Measurements from ENCODE around the gene MINPP1.
"Not testable (repeated sequence)": the region's sequence is repeated elsewhere in the genome, so short reads cannot be mapped to it uniquely, and the experiment has no call there.

Gene MINPP1

GRCh38 chr10:87504640-87505365 lies at the start of gene MINPP1:
Gene MINPP1 (plus strand): TSS chr10:87504893. CDS start chr10:87504916, 23 bp downstream.
- DNase-seq (ENCODE audit: extremely low read depth in 1 of 2, low read depth in 1 of 2), result peak; percentile 86 to 91

GRCh38 chr10:87456586-87457220 lies 48.0 kb upstream of the MINPP1 start:
- not testable (repeated sequence) for DNase-seq (ENCODE audit: extremely low read depth in 1 of 2, low read depth in 1 of 2)

DNA sequence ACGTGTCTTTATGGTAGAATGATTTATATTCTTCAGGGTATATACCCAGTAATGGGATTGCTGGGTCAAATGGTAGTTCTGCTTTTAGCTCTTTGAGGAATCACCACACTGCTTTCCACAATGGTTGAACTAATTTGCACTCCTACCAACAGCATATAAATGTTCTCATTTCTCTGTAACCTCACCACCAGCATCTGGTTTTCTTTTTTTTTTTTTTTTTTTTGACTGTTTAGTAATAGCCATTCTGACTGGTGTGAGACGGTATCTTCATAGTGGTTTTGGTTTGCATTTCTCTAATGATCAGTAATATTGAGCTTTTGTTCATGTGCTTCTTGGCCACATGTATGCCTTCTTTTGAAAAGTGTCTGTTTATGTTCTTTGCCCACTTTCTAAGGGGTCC lies 42.9 kb upstream of the MINPP1 start:
- DNase-seq (ENCODE audit: extremely low read depth in 1 of 2, low read depth in 1 of 2), result not testable (repeated sequence)

GRCh38 chr10:87466849-87467248 lies 37.8 kb upstream of the MINPP1 start:
- DNase-seq (ENCODE audit: extremely low read depth in 1 of 2, low read depth in 1 of 2), result not testable (repeated sequence)

DNA sequence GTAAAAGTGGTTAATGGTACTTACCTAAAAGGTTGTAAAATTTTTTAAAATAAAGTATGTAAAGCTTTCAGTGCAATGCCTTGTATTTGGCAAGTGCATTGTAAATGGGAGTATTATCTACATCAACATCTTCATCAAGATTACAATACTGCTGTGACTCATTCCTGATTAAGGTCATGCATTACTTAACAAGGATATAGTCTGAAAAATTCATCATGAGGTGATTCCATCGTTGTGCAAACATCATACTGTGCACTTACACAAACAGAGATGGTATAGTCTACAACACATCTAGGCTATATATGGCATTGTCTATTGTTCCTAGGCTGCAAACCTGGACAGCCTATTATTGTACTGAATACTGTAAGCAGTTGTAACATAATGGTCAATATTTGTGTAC lies 16.0 kb upstream of the MINPP1 start:
- not testable (repeated sequence) for DNase-seq (ENCODE audit: extremely low read depth in 1 of 2, low read depth in 1 of 2)

GRCh38 chr10:87490285-87490684 lies 14.4 kb upstream of the MINPP1 start:
- not testable (repeated sequence) for DNase-seq (ENCODE audit: extremely low read depth in 1 of 2, low read depth in 1 of 2)

DNA sequence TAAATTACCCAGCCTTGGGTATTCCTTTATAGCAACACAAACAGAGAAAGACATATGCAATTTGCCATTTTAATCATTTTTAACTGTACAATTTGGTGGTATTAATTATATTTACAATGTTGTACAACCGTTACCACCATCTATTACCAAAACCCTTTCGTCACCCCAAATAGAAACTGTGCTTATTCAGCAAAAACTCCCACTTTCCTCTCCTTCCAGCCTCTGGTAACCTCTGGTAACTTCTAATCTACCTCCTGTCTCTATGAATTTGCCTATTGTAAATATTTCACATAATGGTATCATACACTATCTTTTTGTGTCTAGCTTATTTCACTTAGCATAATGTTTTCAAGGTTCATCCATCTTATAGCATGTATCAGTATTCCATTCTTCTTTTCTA lies 12.2 kb upstream of the MINPP1 start:
- DNase-seq (ENCODE audit: extremely low read depth in 1 of 2, low read depth in 1 of 2), result not testable (repeated sequence)

- DNase-seq (ENCODE audit: extremely low read depth in 1 of 2, low read depth in 1 of 2), result not testable (repeated sequence)
Measured at GRCh38 chr10:87495446-87495845, 9.2 kb upstream of the MINPP1 start.

DNA sequence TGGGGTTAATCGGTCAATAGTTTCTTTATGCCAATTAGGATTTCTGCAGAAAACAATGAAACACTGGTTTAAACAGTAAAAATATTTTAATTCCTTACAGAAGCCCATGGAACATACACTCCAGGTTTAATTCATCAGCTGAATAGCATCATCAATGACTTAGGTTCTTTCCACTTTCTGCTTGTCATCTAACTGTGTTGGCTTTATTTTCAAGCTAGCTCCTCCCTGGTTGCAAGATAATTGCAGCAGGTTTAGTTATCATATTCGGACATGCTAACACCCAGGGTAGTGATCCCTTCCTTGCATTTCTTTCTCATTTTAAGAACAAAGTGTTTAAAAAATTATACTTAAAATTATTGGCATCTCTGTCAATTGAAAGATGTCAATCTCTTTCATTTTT lies 7.3 kb upstream of the MINPP1 start:
- DNase-seq (ENCODE audit: extremely low read depth in 1 of 2, low read depth in 1 of 2), result not testable (repeated sequence)

- DNase-seq (ENCODE audit: extremely low read depth in 1 of 2, low read depth in 1 of 2), result not testable (repeated sequence)
Measured at GRCh38 chr10:87498106-87498789, 6.4 kb upstream of the MINPP1 start.

DNA sequence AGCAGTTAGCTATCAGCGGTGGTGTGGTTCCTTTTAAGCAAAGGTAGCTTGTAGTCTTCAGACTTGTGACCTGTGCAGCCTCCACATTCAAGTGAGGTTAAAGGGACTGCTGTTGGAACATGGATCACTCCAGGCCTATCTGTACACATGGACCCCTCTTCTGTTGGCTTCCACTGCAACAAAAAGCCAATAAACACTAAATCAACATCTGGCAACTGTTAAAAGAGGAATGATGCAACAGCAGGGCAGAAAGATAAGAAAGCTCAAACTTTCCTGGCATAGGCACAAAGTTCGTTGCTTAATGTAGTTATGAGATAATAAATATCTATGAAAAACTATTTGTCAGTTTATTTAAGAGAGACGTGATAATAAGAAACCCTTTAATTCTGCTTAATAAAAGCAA lies 4.0 kb upstream of the MINPP1 start:
- no peak for DNase-seq (ENCODE audit: extremely low read depth in 1 of 2, low read depth in 1 of 2)

GRCh38 chr10:87503401-87503800 lies 1.3 kb upstream of the MINPP1 start:
- DNase-seq (ENCODE audit: extremely low read depth in 1 of 2, low read depth in 1 of 2), result no peak

- no peak for DNase-seq (ENCODE audit: extremely low read depth in 1 of 2, low read depth in 1 of 2)
Measured at GRCh38 chr10:87503886-87504285, 807 bp upstream of the MINPP1 start.

DNA sequence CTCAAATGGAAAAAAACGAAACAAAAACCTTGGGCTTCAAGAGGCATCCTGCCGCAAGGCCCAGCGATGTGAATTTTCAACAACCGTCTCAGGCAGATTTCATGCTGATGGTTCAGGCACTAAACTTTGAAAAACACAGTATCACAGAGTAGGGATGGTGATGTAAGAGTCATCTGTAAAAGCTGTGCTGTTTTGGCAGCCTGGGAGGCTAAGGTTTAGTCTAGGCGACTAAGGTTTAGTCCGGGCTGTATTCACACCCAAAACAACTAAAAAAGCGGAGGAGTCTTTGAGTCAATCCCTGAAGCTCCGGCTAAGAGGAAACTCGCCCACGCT lies 420 bp upstream of the MINPP1 start:
- DNase-seq (ENCODE audit: extremely low read depth in 1 of 2, low read depth in 1 of 2), result no peak

- DNase-seq (ENCODE audit: extremely low read depth in 1 of 2, low read depth in 1 of 2), result peak in 1 of 2 donors; percentile 43
Measured at GRCh38 chr10:87505366-87506111, 846 bp downstream of the MINPP1 start.

- DNase-seq (ENCODE audit: extremely low read depth in 1 of 2, low read depth in 1 of 2), result no peak
Measured at GRCh38 chr10:87506956-87507355, 2.3 kb downstream of the MINPP1 start.

DNA sequence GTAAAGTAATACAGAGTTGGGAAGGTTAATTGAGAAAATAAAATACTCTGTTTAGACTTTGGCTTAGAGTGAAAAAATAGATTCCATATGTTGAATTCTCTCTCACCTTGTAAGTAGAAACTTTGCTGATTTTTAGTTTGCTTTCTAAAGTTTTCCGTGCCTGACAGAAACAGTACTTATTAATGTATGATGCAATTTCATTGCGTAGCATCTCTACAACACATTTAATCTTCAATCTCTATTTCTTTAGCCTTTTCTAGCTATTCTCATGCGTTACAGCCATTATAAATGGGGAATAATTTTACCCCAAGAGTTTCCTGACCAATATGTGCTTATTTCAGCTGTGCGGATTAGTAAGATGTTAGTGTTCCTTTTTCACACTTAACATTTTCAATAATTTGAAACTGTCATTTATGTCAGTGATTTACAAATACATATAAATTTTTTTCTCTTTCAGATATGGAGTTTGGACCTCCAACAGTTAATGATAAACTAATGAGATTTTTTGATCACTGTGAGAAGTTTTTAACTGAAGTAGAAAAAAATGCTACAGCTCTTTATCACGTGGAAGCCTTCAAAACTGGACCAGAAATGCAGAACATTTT lies 3.3 kb downstream of the MINPP1 start:
- no peak for DNase-seq (ENCODE audit: extremely low read depth in 1 of 2, low read depth in 1 of 2)

DNA sequence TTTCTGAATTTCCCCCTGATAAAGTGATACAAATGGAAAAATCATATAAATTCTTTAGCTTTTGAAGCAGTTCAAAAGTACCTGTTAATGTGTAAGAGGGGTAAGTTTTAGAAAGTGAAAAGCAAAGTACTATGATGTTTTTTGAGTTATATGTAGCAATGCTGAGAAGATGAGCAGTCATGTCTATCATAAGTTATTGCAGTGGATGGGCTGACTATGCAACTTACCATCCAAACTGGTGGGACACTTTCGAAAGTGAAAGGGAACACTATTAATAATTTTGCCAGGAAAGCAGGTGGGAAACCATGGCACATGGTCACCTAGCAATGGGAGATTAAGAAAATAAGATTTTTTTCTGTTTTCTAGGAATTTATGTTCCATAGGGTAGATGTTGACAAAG lies 4.1 kb downstream of the MINPP1 start:
- DNase-seq (ENCODE audit: extremely low read depth in 1 of 2, low read depth in 1 of 2), result no peak

DNA sequence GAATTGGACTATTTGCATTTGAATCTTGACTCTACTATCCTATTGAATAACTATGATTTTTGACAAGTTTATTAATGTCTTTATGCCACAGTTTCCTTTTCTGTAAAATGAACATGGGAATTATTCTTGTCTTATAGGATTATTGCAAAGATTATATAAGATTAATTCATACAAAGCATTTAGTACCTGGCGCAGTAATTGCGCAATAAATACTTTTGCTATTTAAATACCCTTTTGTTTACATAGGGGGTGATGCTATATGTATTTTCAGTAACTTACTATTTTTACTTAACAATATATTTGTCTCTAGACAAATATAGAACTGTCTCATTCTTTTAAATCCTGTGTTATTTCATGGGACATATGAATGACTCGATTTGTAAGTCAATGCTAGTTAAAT lies 5.3 kb downstream of the MINPP1 start:
- DNase-seq (ENCODE audit: extremely low read depth in 1 of 2, low read depth in 1 of 2), result no peak

DNA sequence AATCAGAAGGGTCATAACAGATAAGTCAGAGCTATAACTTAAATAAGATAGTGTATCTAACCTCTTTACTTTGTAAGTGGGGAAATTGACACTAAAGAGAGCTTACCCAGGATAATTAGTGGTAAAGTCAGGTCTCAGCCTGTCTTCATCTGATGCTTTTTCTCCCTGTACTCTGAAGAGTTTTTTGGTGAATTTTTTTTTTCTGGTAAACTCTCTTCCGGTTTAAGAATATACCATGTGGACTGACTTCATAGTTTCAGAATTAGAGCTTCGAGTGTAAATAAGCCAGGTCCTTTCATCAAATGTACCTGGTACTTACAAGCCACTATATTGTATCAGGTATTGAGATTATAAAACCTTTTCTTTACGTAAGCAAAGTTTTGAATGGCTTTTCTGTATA lies 6.8 kb downstream of the MINPP1 start:
- no peak for DNase-seq (ENCODE audit: extremely low read depth in 1 of 2, low read depth in 1 of 2)

- no peak for DNase-seq (ENCODE audit: extremely low read depth in 1 of 2, low read depth in 1 of 2)
Measured at GRCh38 chr10:87518937-87519336, 14.2 kb downstream of the MINPP1 start.
